Fibroblast of peridontal ligament (primary cell): ENCODE data around the gene JDP2.
A peak's percentile ranks its signal among the peaks of the same experiment; 100 is the strongest.
"Not testable (repeated sequence)": the region's sequence is repeated elsewhere in the genome, so short reads cannot be mapped to it uniquely, and the experiment has no call there.

Source experiments
- DNase-seq: peaks from one replicate; pipeline ENCODE4 v3.0.0-alpha.2; 2010; ENCODE audit errors: extremely low read depth

Gene JDP2

DNA sequence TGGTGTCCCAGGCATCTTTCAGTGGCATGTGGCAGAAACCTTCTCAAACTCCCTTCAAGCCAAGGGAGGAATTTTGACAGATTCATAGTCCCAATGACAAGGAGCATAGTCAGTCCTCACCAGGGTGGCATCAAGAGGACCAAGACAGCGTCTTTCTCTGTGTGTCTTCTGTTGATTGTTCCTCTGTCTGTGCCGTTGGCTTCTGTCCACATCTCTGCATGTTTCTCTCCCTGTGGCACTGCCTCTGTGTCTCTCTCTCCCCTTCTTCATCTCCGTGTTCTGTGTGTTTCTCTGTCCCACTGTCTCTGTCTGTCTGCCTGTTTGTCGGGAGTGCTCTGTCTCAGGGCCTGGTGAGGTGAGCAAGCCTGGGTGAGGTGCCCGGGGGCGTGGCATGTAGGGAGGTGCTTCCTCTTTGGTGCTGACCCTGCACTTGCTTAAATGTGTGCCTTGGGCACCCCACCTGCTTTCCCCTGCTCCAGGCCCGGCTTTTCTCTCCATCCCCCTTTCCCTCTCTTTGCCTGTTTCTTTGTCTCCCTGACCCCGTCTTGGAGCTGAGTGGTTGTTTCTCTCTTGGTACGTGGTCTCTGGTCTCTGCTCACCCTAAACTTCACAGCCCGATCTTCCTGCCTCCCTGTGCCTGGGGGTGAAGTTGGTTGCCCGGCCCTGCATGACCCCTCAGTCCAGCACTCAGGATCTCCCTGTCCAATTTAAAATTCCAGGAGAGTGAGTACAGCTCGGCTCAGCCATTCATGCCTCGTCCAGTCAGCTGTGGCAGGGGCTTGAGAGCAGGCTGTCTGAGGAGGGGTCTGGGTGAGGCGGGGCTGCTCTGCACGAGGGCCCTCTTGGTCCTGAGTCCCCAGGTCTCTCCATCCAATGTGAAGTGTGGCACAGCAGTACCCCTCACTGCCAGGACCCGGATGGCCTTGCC is 28.5 kb downstream of the JDP2 start:
- no peak for DNase-seq

GRCh38 chr14:75456997-75457335 is 29.1 kb downstream of the JDP2 start:
- no peak for DNase-seq

DNA sequence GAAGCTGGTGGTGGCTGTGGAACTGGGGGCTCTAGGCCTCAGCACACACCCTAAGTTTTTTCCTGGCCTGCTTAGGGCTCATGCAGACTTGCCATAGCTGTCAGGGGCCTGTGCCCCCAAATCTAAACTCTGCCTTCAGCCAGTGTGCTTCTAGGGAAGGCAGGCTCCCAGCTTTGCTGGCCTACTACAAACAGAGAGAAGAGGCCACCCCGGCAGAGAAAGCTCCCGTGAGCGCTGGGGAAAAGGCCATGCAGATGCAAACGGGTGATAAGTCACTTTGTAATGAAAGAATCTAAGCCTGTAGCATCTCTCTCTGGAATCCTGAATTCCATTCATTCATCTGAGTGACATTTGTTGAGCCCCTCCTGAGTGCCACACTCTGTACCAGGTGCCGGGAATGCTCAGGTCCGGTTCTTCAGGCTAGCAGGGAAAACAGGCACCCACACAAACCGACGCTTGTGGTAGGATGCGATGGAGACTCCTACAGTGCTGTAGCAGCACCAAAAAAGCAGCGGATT is 29.9 kb downstream of the JDP2 start:
- DNase-seq, result no peak

- DNase-seq, result no peak
Measured at GRCh38 chr14:75458305-75458704, 30.5 kb downstream of the JDP2 start.

GRCh38 chr14:75459099-75459741 is 31.4 kb downstream of the JDP2 start:
- DNase-seq, result no peak

DNA sequence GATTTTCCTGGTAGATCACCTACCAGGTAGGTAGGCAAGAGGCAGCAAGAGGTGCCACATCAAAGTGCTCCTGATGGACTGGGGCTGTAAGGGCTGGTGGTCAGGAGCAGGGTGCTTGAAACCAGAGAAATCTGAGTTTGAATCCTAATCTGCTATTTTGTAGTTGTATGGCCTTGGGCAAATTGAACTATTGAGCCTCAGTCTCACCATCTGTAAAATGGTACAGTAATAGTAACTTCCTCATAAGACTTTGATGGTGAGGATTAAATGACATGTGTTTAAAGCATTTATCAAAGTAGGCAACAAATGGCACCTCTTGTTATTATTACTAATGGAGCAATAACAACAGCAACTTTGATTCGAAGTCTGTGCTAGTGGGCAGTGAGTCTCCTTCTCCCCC is 32.0 kb downstream of the JDP2 start:
- DNase-seq, result no peak

- no peak for DNase-seq
Measured at GRCh38 chr14:75460394-75460793, 32.6 kb downstream of the JDP2 start.

DNA sequence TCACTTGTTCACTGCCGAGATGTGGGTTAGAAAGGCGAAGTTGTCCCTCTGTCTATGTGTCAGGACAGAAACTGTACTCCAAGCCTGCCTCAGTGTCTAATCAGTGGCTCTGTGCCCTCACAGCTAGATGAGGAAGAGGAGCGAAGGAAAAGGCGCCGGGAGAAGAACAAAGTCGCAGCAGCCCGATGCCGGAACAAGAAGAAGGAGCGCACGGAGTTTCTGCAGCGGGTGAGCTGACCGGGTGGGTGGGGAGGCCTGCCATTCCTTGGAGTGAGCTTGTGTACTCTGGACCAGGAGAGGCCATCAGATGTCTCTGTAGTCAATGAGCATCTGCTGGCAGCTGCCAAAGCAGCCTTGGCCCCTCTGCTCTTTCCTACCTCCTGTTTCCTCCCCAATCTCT is 33.5 kb downstream of the JDP2 start:
- no peak for DNase-seq

DNA sequence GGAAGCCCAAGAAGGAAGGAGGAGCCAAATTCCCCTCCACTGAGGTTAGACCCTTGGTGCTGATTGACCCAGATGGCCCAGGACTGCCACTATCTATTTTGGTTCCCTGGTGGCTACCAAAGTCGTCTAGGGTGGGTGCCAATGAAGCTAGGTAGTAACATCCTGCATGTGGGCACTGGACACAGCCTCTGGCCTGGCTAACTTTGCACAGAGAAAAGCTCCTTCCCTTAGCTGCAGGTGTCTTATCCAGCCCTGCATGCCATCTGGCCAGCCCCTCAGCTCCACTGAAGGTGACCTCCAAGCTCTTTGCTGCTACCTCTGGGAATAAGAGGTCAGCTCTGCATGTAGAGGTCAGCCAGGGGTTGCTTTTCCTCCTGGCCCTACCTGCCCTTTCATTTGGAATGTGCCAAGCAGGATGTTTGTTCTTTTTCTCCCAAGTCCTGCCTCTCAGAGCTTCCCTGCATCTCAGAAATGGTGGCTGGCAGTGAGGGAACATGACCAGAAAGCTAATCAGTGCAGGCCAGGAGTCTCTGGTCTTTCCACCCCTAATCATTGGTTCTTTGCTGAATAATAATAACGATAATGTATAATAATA is 34.0 kb downstream of the JDP2 start:
- no peak for DNase-seq

- no peak for DNase-seq
Measured at GRCh38 chr14:75464626-75465025, 36.8 kb downstream of the JDP2 start.

DNA sequence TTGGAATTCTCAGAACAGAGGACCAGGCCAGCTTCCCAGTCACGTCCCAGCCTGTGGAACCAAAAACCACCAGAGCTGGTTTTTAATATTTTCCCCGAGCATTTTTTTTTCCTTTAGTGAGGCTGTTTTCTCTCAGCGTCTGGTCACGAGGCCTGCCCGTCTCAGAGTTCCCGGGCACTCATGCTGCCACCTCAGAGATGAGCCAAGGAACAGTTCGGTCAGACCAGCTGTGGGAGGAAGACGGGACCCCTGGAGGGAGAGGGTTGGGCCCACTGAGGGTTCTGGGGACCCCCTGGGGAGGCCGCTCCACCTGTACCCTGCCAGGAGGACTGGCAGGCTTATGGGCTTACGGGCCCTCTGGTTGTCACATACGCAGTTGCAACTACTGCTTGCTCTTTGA is 39.9 kb downstream of the JDP2 start:
- DNase-seq, result no peak

GRCh38 chr14:75469164-75469563 is 41.3 kb downstream of the JDP2 start:
- no peak for DNase-seq

- DNase-seq, result no peak
Measured at GRCh38 chr14:75469606-75470237, 41.9 kb downstream of the JDP2 start.

DNA sequence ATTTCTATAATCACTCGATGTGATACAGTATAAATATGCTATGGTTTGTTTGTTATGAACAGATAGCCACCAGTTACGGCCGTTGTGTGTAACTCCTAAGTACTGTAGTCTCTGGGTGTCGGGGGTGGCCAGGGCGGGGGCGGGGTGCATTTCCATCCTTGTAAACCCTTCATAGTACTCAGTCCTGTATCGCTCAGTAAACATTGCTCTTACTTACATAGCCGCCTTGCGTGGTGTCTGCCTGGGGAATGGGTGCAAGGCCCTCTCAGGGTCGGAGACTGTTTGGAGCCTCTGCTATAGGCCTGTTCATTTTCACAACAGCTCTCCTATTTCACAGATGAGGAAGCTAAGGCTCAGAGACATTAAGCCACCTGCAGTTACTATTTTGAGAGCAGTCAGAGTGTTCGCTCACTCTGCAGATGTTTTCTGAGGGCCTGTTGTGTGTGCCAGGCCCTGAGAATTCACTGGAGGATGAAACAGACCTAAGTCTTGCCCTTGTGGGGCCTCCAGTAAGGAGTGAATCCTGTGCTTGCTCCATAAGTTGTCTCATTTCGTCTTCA is 42.5 kb downstream of the JDP2 start:
- no peak for DNase-seq

DNA sequence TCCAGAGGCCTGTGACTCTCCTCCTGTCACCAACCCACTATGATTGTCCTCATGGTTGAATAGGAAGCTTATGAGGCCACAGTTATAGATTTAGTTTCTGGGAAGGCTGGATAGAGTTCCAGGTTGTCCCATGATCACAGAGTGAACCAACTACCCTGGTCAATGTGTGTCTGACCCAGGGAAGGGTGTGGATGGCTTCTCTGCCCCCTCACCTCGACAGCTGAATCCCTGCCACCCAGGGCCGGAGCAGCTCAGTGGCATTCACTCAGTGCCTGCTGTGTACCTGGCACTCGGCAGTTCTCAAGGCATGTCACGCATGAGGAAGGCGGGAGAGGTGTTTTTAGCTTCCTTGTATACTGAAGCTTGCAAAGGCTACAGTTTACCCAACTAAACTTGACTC is 43.2 kb downstream of the JDP2 start:
- no peak for DNase-seq

GRCh38 chr14:75474127-75474526 is 46.3 kb downstream of the JDP2 start:
- not testable (repeated sequence) for DNase-seq

DNA sequence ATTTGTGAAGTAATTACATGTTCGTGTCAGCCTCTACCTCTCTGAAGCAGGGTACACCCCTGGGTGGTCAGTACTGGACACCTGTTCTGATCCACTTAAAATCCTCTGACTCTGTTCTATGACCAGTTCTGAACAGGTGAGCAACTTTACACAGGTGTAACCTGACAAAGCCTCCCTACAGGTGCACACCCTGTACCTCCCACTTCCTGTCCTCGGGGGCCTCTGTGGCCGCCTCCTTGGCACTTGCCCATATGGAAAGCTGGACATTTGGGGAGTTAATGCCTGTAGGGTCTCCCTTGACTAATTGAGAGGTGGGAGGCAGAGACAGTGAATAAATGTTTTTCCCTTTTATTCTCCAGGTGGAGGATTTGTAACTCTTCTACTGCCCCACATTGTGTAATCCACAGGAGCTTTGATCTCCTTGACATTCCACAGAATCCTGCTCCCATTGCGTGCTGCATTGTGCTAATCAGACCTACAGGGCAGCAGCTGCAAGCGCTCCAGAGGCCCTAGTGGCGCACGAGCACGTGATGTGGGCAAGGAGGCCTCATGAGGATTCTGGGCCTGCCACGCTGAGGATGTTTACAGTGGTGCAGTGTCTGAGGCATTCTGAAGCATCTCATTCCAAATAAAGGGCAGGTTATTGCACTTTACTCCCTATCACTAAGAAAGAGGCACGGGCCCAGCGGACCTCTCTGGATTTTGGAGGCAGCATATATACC is 48.6 kb downstream of the JDP2 start:
- DNase-seq, result peak; percentile 18

DNA sequence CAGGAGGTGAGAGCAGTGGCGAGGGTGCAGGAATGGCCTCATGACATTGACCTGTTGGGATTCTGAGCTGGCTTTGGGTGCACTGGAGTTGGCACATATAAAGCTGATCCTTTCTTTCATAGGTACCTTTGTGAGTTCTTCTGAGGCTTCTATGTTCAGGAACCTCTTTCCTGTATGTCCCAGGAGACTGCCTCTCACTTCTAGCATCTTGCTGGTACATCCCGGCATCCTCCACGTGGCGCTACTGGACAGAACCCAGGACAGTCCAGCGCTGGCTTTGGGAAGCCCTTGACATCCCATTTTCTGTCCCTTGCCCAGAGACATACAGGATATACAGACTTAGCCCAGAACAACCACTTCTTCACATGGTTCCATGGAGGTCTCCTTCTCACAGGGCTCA is 50.1 kb downstream of the JDP2 start:
- no peak for DNase-seq

- no peak for DNase-seq
Measured at GRCh38 chr14:75479770-75480600, 52.2 kb downstream of the JDP2 start.

GRCh38 chr14:75482366-75482765 is 54.5 kb downstream of the JDP2 start:
- no peak for DNase-seq
